GM19372 (cell line): ENCODE data around the gene ST6GALNAC2.
"Not testable (repeated sequence)": the region's sequence is repeated elsewhere in the genome, so short reads cannot be mapped to it uniquely, and the experiment has no call there.

Experiments
- ATAC-seq: cut with Tn5 transposase; IDR thresholded peaks from one replicate; pipeline ENCODE4 v1.9.1; 2021; ENCODE audit warnings: mild to moderate bottlenecking, low read depth, moderate library complexity; ENCODE audit not compliant: unreplicated experiment

Gene ST6GALNAC2

DNA sequence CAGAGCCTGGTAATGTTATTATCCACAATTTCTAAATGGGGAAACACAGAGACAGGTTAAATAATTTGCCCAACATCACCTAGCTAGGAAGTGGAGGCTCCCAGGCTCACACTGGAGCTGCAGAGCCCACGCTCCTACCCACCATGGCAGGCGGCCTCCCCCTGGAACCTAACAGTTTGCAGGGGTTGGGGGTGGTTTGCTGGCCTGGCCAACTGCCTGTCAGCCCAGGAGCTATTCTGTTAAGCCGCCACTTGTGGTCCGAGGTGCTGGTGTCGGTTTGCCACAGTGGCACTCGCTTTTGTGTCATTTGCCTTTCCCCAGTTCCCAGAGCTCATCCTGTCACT is 42.2 kb downstream of the ST6GALNAC2 start:
- no peak for ATAC-seq

GRCh38 chr17:76542984-76543383 is 42.7 kb downstream of the ST6GALNAC2 start:
- no peak for ATAC-seq

DNA sequence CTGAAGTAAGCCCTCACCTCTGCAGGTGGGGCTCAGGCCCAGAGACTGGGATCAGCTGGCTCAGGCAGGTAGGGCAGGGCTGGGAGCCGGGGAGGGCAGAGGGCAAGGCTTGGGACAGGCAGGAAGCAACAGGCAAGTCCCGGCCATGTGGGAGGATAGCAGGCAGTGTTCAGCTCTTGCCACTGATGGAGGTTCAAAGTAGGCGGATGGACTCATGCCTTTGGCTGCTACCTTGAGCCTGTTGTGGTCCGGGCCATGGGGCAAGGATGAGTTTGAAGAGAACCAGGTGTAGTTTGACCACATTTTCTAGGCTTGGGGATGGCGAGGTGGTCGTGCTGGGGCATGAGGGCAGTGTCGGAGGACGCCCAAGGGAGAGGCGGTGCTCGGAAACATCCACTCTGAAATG is 43.1 kb downstream of the ST6GALNAC2 start:
- no peak for ATAC-seq

DNA sequence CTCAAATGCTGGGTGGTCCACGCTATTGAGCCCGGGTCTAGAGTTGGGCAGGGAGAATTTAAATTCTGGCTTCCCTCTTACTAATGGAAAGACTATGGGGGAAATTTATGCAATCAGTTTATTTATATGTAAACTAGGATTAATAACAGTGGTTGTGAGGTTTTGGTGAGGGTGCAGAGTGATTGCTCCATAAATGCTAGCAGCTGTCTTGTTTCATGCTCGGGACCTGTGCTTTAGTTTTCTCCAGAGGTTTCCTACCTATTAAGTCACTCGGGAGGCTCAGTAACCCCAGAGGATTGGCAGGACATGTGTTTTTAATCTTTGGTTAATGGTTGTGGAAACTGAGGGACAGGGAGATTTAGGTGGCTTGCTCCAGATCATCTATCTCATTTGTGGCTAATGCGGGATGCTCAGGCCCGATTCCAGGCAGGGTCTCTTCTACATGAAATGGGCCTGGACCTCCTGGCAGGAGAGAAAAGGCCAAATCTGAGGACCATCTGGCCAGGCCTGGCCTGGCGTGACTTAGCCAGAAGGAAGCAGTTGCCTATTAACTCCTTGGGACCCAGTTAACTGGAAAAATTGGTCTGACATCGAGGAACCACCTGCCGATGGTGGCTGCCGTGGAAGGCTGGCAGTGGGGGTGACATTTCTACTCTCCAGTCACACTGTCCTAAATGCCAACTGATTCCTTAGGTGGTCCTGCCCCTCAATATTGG is 43.8 kb downstream of the ST6GALNAC2 start:
- no peak for ATAC-seq

GRCh38 chr17:76540381-76541300 is 45.0 kb downstream of the ST6GALNAC2 start:
- ATAC-seq, result no peak

DNA sequence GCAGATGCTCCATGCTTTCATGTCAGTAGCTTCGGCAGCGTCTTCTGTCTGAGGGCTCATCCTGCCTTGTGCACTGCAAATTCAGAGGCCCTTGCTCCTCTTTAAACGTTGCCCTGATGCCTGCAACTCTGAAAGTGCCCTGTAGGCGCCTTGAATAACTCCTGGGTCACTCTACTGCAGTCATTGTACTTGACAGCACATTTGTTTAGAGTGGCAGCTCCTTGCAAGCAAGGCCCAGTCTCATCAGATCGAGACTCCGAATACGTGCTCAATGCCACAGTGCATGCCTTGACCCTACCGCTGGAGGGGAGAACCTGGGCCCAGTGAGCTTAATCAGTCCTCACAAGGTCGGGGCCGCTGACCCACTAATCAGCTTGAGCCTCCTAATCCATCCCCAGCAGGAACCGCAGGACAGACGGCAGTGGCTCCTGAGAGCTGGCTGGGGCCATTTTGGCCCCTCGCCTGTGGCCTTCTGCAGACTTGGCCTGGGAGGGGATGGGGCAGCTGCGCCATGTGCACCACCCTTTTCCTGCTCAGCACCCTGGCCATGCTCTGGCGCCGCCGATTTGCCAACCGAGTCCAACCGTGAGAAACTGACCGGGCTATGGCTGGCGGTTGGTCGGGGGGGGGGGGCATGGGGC is 45.9 kb downstream of the ST6GALNAC2 start, which contains the start of gene PRCD:
PRCD (plus strand) TSS at position 414 of the 641 bp plus-strand sequence; CDS start at position 512, 98 bp downstream.
- ATAC-seq, result no peak

DNA sequence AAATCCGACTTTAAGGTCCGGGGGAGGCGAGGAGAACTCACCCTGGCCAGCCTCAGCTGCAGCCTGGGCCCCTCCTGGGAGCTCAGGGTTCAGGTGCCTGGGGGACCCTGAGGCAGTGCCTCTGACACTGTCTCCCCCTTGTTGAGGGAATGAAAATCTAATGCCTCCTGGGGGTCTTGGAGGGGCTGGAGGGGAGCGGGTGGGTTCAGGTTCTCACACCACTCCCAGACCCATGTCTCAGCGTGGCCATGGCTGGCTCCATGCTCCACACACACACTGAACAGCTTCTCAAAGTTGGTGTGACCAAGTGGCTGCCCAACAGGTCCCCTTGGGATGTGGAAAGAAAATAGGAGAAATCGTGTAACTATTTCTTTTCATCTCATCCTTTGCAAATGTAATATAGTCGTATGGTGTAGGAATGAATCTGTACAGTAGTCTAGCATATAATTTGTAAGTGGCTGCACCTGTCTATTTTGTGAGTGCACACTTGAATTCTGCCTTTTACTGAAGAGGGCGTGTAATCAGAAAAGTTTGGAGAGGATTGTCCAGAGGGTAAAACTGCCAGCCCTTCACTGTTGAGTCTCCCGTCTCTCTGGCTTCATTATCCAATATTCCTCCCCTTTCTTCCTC is 46.6 kb downstream of the ST6GALNAC2 start:
- ATAC-seq, result no peak

DNA sequence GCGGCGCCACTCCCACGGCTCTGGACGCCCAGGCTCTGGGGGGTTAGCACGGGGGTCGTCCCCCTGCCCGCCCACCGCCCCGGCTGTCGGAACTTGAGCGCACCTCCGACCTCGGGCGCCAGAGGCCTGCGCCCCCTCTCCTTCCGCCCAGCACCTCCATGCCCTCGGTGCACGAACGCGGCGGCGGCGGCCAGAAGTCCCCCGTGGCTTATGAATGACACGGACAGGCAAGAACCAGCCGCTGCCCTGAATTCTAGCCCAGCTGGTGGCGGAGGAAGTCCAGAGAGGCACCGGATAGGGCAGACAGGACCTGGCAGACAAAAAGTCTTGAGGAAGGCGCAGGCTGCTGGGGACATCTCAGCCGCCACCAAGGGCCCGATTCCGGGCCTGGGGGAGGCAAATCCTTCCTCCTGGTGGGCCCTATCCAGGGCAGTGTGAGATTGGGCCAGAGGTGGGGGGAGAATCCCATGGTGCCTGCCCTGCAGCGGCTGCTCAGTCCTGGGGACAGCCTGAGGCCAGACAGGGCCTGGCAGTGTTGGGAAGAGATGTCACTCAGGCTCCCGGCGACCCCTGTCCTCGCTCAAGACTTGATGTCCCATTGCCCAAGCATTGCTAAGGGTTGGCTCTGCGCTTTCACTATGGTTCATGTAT is 47.3 kb downstream of the ST6GALNAC2 start:
- ATAC-seq, result no peak

DNA sequence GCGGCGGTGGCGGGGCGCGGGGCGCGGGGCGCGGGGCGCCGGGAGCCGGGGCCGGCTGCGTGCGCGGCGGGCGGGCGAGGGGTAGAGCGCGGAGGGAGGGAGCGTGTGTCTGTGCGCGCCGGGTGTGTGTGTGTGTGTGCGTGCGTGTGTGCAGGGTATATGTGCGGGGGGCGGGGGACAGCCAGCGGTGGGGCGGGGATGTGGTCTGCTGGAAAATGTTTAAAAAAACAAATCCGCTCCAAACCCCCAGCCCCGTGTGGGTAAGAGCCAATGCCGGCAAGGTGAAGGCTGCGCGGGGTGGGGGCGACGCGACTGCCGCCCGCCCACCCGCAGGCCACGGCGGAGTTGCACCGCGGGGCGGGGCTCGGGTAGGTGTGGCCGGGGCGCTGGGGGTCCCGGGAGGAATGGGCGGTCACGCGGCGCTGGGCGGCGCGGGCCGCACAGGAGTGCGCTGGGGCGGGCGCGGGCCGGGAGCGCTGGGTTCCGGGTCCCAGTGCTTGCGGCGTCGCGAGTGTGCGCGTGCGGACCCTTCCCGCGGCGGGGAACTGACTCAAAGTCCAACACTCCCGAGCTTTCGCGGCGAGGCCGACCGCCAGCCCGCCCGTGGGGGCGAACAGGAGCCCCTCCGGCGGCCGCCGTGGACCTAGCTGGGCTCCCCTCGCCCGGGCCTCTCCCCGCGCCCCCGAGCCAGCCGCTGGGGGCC is 47.9 kb downstream of the ST6GALNAC2 start, which contains the start of gene CYGB:
CYGB (minus strand) TSS at position 132 of the 703 bp plus-strand sequence. CDS start 167 bp downstream, outside the sequence.
- no peak for ATAC-seq

DNA sequence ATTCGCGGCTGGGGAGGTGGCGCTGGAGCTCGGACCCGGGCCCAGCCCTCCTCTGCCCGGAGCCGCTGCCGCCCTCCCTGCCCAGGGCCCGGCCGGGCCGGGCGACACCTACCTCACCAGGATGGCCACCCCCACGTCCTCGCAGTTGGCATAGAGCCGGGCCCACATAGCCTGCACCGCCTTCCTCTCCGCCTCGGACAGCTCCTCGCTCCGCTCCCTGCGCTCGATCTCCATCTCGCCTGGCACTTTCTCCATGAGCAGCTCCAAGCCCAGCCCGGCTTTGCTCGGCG is 48.4 kb downstream of the ST6GALNAC2 start:
- no peak for ATAC-seq

DNA sequence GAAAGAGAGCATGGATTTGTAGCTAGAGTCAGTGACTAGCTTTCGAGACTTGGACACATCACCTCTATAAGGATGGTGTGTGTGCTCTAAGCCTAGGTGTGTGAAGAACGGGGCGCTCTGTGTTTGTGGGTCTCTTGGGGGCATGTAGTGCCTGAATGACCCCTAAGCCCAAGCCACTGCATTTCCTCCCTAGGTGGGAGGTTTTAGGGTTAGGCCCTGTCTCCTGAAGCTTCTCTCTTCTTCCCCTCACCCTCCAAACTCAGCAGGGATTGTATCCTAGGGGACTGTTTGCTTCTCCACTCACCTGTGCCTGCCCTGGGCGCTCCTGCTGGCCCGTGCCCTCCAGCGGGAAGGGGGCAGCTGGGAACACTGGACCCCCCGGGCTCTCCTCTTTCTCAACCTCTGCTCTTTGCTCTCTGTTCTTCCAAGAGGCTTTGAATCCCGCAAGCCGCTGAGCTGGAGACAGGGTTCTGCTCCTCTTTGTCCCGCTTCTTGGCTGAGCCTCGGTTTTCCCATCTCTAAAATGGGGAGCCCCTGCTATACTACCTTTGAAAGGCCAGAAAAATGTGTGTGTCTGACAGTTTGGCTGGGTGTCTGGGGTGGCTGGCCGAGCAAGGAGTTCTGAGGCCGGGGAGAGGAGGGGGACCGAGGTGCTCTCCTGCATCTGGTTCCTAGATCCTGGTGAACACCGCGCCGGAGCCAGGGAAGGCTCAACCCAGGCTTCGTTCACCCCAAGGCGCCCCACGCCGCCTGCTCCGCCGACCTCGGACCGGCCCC is 49.0 kb downstream of the ST6GALNAC2 start:
- no peak for ATAC-seq

GRCh38 chr17:76535788-76536510 is 49.7 kb downstream of the ST6GALNAC2 start:
- ATAC-seq, result no peak

- ATAC-seq, result no peak
Measured at GRCh38 chr17:76534831-76535732, 50.6 kb downstream of the ST6GALNAC2 start.

DNA sequence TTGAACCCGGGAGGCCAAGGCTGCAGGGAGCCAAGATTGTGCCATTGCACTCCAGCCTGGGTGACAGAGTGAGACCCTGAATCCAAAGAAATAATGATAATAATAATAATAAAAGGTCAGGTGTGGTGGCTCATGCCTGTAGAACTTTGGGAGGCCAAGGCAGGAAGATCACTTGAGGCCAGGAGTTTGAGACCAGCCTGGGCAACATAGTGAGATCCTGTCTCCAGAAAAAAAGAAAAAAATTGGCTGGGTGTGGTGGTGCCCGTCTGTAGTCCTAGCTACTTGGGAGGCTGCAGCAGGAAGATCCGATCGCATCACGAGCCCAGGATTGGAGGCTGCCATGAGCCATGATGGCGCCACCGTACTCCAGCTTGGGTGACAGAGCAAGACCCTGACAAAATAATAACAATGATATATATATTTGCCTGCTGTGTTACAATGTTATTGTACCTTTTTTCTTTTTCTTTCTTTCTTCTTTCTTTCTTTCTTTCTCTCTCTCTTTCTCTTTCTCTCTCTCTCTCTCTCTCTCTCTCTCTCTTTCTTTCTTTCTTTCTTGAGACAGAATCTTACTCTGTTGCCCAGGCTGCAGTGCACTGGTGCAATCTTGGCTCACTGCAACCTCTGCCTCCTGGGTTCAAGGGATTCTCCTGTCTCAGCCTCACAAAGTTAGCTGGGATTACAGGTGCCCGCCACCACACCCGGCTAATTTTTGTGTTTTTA is 51.9 kb downstream of the ST6GALNAC2 start:
- ATAC-seq, result not testable (repeated sequence)

DNA sequence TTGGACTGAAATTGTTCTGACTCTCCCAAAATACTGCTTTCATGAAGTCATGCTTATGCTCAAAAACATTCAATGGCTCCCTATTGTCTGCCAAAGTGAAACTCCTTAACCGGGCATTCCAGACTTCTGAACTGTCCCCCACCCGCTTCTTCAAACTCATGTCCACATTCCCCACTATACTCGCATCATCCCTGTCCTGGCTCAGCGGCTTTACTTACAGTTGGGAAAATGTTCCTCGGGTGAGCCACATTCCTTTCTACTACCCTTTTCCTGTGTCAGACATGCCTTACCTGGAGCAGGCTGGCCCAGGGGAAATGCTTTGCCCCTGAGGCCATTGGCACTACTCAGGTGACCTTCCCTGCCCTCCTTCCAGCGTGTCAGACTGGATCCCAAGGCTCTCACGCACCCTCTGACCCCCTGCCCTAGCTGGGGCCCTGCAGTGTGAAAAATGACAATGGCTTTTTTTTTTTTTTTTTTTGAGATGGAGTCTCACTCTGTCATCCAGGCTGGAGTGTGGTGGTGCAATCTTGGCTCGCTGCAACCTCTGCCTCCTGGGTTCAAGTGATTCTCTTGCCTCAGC is 53.5 kb downstream of the ST6GALNAC2 start:
- no peak for ATAC-seq

GRCh38 chr17:76531486-76532038 is 54.1 kb downstream of the ST6GALNAC2 start:
- ATAC-seq, result no peak
